ENCODE data around the gene ZFYVE21.

DNA sequence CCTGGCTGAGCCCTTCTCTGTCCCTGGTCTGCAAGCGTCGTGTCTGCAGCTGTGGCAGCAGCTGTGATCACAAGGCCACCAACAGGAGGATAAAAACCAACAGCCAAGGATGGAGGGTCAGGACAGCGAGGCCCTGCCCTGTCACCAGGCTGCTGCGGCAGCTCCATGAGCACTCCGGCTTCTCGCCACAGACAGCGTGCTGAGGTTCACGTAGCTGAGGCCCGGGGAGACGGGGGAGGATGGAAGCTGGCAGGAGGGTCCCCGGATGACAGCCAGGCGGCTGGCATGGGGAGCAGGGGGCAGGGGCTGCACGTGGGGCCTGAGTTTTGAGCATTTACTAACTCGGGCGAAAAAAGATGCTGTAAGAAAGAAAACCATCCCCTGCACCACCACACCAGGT, 5.8 kb upstream of the ZFYVE21 start:
- TF ChIP-seq POLR2A (IDR thresholded peaks at IDR 0.05): no peak
- TF ChIP-seq, protein P1, sequence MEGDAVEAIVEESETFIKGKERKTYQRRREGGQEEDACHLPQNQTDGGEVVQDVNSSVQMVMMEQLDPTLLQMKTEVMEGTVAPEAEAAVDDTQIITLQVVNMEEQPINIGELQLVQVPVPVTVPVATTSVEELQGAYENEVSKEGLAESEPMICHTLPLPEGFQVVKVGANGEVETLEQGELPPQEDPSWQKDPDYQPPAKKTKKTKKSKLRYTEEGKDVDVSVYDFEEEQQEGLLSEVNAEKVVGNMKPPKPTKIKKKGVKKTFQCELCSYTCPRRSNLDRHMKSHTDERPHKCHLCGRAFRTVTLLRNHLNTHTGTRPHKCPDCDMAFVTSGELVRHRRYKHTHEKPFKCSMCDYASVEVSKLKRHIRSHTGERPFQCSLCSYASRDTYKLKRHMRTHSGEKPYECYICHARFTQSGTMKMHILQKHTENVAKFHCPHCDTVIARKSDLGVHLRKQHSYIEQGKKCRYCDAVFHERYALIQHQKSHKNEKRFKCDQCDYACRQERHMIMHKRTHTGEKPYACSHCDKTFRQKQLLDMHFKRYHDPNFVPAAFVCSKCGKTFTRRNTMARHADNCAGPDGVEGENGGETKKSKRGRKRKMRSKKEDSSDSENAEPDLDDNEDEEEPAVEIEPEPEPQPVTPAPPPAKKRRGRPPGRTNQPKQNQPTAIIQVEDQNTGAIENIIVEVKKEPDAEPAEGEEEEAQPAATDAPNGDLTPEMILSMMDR (IDR thresholded peaks at IDR 0.05): no peak
